HG03175 (cell line): ENCODE results near the gene BEX3.

Experiments
- ATAC-seq: cut with Tn5 transposase; IDR thresholded peaks from one replicate; pipeline ENCODE4 v1.9.1; 2021; ENCODE audit warnings: mild to moderate bottlenecking, moderate library complexity; ENCODE audit not compliant: unreplicated experiment

BEX3 gene

GRCh38 chrX:103418811-103419340, 42.5 kb downstream of the BEX3 start:
- no peak for ATAC-seq

- no peak for ATAC-seq
Measured at GRCh38 chrX:103423955-103424638, 47.8 kb downstream of the BEX3 start.
